Right atrium auricular region (tissue), 2 donors: Measurements from ENCODE around the gene CHMP1A. TPM values are rescaled to one million over a fixed set of nuclear protein-coding genes. Genes with fewer than 3 reads are reported as not detected.
"Not testable (repeated sequence)": the region's sequence is repeated elsewhere in the genome, so short reads cannot be mapped to it uniquely, and the experiment has no call there.

Experiments used
- DNase-seq: peaks from one replicate; pipeline ENCODE4 v3.0.0-alpha.2; 2019; ENCODE audit warnings: low spot score
- H3K27ac ChIP-seq, 2 donors: fragments of 200-600 bp; sonication (generic); 1 replicate in 1 of 2; 2 replicates in 1 of 2; pipeline ENCODE4 v1.5.1; 2016 to 2019
- H3K27me3 ChIP-seq, 2 donors: fragments of 200-600 bp; sonication (generic); one replicate each; pipeline versions ENCODE4 v1.5.1 to v1.6.0; 2017 to 2019
- H3K36me3 ChIP-seq: fragments of 200-600 bp; sonication (generic); one replicate; pipeline ENCODE4 v1.5.1; 2016
- H3K4me1 ChIP-seq, 2 donors: fragments of 200-600 bp; sonication (generic); one replicate each; pipeline versions ENCODE4 v1.5.1 to v1.6.0; 2017 to 2019
- H3K4me3 ChIP-seq, 2 donors: fragments of 200-600 bp; sonication (generic); 1 replicate in 1 of 2; 2 replicates in 1 of 2; pipeline ENCODE4 v1.5.1; 2017 to 2019; ENCODE audit warnings: mild to moderate bottlenecking in 1 of 2, moderate library complexity in 1 of 2
- H3K9me3 ChIP-seq, 2 donors: fragments of 200-600 bp; sonication (generic); one replicate each; pipeline ENCODE4 v1.5.1; 2019
- CTCF ChIP-seq, 2 donors: fragments of 200-600 bp; sonication (generic); IDR thresholded peaks; one replicate each; pipeline ENCODE4 v1.5.1; 2019; ENCODE audit warnings: antibody characterized with exemption in 2 of 2
- total RNA-seq, 2 donors: library from RNA; depleted of rRNA; stranded (reverse); fragments of >200 nt; gene quantifications; one replicate each; pipeline ENCODE4 v1.1.0, GENCODE V29; 2016

Gene CHMP1A
- total RNA-seq, 2 donors from 2014 or later: 39.0 to 73.3 TPM

- no peaks in the 10 kb centered on the region for H3K4me1 ChIP-seq
- TF ChIP-seq CTCF (IDR thresholded peaks at IDR 0.05): no peak
- no peaks in the 10 kb centered on the region for H3K27me3 ChIP-seq
- H3K36me3 ChIP-seq: no peaks in the 10 kb centered on the region
- H3K4me3 ChIP-seq: no peak overlapping the region
- no peak overlapping the region for H3K27ac ChIP-seq
- DNase-seq: no peak
- H3K9me3 ChIP-seq: no peaks in the 10 kb centered on the region
Observed at GRCh38 chr16:89672177-89672941, 14.9 kb upstream of the CHMP1A start.

- DNase-seq, H3K27me3 ChIP-seq, H3K4me1 ChIP-seq, H3K4me3 ChIP-seq, H3K27ac ChIP-seq, H3K36me3 ChIP-seq, H3K9me3 ChIP-seq: not testable (repeated sequence)
Observed at GRCh38 chr16:89671565-89671964, 14.1 kb upstream of the CHMP1A start.

GRCh38 chr16:89670496-89671431 is 13.3 kb upstream of the CHMP1A start:
- DNase-seq: no peak
- H3K4me3 ChIP-seq: no peak overlapping the region
- H3K36me3 ChIP-seq: no peaks in the 10 kb centered on the region
- H3K9me3 ChIP-seq: no peaks in the 10 kb centered on the region
- no peaks in the 10 kb centered on the region for H3K4me1 ChIP-seq
- TF ChIP-seq CTCF (IDR thresholded peaks at IDR 0.05): no peak
- no peak overlapping the region for H3K27ac ChIP-seq
- no peaks in the 10 kb centered on the region for H3K27me3 ChIP-seq

- Histone ChIP-seq H3K4me1 (no peaks in the 10 kb centered on the region), H3K27me3 (no peaks in the 10 kb centered on the region), H3K4me3 (no peak overlapping the region), H3K36me3 (no peaks in the 10 kb centered on the region), H3K27ac (no peak overlapping the region), H3K9me3 (no peaks in the 10 kb centered on the region)
- DNase-seq: no peak
- no peak for TF ChIP-seq CTCF (IDR thresholded peaks at IDR 0.05)
Observed at GRCh38 chr16:89669755-89670154, 12.2 kb upstream of the CHMP1A start.

- TF ChIP-seq CTCF (IDR thresholded peaks at IDR 0.05): no peak
- Histone ChIP-seq H3K36me3 (no peaks in the 10 kb centered on the region), H3K4me1 (no peaks in the 10 kb centered on the region), H3K27me3 (no peaks in the 10 kb centered on the region), H3K4me3 (no peak overlapping the region), H3K9me3 (no peaks in the 10 kb centered on the region), H3K27ac (no peak overlapping the region)
- DNase-seq: no peak
Observed at GRCh38 chr16:89668790-89669158, 11.3 kb upstream of the CHMP1A start.

- no peak overlapping the region for H3K4me3 ChIP-seq
- no peak overlapping the region for H3K27ac ChIP-seq
- no peaks in the 10 kb centered on the region for H3K9me3 ChIP-seq
- H3K27me3 ChIP-seq: no peaks in the 10 kb centered on the region
- no peak for DNase-seq
- H3K4me1 ChIP-seq: no peaks in the 10 kb centered on the region
- TF ChIP-seq CTCF (IDR thresholded peaks at IDR 0.05): no peak
- H3K36me3 ChIP-seq: no peaks in the 10 kb centered on the region
Observed at GRCh38 chr16:89667633-89668032, 10.1 kb upstream of the CHMP1A start.
